Prostate gland (tissue), 2 donors: Measurements from ENCODE around the gene S100A5. TPM values are rescaled to one million over a fixed set of nuclear protein-coding genes. Genes with fewer than 3 reads are reported as not detected.

Source experiments
- DNase-seq: peaks from one replicate; pipeline ENCODE4 v3.0.0-alpha.2; 2019; ENCODE audit warnings: low spot score
- H3K27ac ChIP-seq, 2 donors: fragments of 200-600 bp; sonication (generic); 2 replicates each; pipeline ENCODE4 v1.5.1; 2017 to 2019
- H3K27me3 ChIP-seq: fragments of 200-600 bp; sonication (generic); replicated peaks from 2 replicates; pipeline ENCODE4 v1.5.1; 2019; ENCODE audit not compliant: insufficient read depth
- H3K36me3 ChIP-seq, 2 donors: fragments of 200-600 bp; sonication (generic); 1 replicate in 1 of 2; 2 replicates in 1 of 2; pipeline versions ENCODE4 v1.5.1 to v1.8.1; 2017 to 2019
- H3K4me1 ChIP-seq: fragments of 200-600 bp; sonication (generic); replicated peaks from 2 replicates; pipeline ENCODE4 v1.5.1; 2019
- H3K4me3 ChIP-seq, 2 donors: fragments of 200-600 bp; sonication (generic); 2 replicates each; pipeline ENCODE4 v1.5.1; 2017 to 2019
- H3K9me3 ChIP-seq: fragments of 200-600 bp; sonication (generic); 2 replicates; pipeline ENCODE4 v1.5.1; 2017
- POLR2A ChIP-seq: fragments of 450-650 bp; IDR thresholded peaks from one replicate; pipeline ENCODE4 v1.6.1; 2016; ENCODE audit warnings: antibody characterized with exemption, mild to moderate bottlenecking
- POLR2AphosphoS5 ChIP-seq: sonication (generic); formaldehyde crosslinking; IDR thresholded peaks from one replicate; pipeline ENCODE4 v1.6.1; 2017; ENCODE audit warnings: antibody characterized with exemption
- WGBS: methylation state at CpG from one replicate; pipeline ENCODE4 v1.1.5; 2018; 5-methylcytosine and 5-hydroxymethylcytosine counted together
- intact Hi-C: fragments of 100-400 bp; cut with DNase I; formaldehyde crosslinking; loops from one replicate; pipeline ENCODE4 v1.14.2; 2022
- total RNA-seq, 2 donors: library from RNA; depleted of rRNA; stranded (reverse); fragments of >200 nt; gene quantifications; one replicate each; pipeline ENCODE4 v1.1.0, GENCODE V29; 2016
- TF ChIP-seq, protein P1 (sequence below), 4 experiments: fragments of 200-600 bp in 2 of 4; fragments of 450-650 bp in 2 of 4; sonication (generic) in 2 of 4; IDR thresholded peaks; 1 replicate in 3 of 4; 2 replicates in 1 of 4; pipeline ENCODE4 v1.5.1; 2016 to 2019; ENCODE audit warnings: antibody characterized with exemption in 4 of 4, mild to moderate bottlenecking in 2 of 4, moderate library complexity in 2 of 4

The S100A5 gene
- total RNA-seq, 2 donors from 2014 or later: not detected

DNA sequence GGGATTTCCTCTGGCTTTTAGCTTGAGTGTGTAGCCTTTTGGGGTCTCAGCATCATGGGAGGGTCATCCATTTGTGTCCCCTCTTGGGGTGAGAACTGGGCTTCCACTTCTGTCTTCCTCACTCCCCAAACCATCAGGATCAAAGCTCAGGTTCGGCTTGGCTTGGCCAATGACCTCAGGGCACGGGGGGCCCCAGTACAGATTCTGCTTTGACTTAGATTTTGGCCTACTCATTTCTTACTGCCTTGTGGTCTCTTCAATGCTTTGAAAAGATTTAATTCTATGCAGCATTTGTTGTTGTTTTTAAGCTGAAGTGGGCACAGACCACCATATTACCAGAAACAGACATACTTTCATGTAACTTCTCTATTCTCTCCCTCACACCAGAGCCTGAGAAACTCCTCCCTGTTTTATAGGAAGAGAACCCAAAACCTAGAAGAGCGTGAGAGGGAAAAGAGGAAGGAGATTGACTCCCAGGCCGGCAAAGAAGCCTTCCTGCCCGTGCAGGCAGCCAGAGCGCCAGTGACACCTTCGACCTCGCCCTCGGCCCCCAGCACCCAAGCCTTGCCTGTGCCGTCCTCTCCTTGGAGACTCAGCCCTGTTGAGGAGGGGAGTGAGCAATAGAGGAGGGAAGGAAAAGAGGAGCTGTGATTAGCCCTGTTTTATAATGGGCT, 10.2 kb upstream of the S100A5 start:
- no peak for TF ChIP-seq POLR2AphosphoS5
- WGBS: 86% methylated on average over 10 of the region's 10 CpGs

DNA sequence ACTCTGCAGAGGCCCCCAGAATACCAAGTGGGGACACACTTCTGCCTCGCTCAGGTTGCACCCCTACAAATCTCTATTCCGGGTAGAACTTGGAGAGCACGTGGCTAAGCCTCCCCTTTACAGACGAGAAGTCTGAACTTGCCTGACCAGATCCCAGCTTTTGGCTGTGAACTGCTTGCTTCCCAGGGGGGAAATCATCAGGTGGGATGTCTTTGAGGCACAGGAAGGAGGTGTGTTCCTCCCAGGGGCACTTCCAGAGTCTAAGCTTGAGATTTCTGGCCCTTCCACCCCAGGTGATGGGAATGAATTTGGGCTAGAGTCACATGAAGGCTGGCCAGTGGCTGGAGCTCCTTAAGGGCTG, 9.6 kb upstream of the S100A5 start:
- DNase-seq: no peak
- Histone ChIP-seq H3K27me3 (no peaks in the 10 kb centered on the region), H3K4me3 (no peak overlapping the region), H3K4me1 (no peaks in the 10 kb centered on the region), H3K36me3 (no peaks in the 10 kb centered on the region), H3K27ac (no peak overlapping the region), H3K9me3 (no peaks in the 10 kb centered on the region)
- TF ChIP-seq, protein P1, sequence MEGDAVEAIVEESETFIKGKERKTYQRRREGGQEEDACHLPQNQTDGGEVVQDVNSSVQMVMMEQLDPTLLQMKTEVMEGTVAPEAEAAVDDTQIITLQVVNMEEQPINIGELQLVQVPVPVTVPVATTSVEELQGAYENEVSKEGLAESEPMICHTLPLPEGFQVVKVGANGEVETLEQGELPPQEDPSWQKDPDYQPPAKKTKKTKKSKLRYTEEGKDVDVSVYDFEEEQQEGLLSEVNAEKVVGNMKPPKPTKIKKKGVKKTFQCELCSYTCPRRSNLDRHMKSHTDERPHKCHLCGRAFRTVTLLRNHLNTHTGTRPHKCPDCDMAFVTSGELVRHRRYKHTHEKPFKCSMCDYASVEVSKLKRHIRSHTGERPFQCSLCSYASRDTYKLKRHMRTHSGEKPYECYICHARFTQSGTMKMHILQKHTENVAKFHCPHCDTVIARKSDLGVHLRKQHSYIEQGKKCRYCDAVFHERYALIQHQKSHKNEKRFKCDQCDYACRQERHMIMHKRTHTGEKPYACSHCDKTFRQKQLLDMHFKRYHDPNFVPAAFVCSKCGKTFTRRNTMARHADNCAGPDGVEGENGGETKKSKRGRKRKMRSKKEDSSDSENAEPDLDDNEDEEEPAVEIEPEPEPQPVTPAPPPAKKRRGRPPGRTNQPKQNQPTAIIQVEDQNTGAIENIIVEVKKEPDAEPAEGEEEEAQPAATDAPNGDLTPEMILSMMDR (IDR thresholded peaks at IDR 0.05): no peak
- TF ChIP-seq POLR2A (no peak), POLR2AphosphoS5 (no peak)
- WGBS: 55% methylated on average over 4 of the region's 4 CpGs
- intact Hi-C loops: no loop called here

More for the DNA sequence above, 10.2 kb upstream of the S100A5 start:
- Histone ChIP-seq H3K36me3 (no peaks in the 10 kb centered on the region), H3K4me1 (no peaks in the 10 kb centered on the region), H3K27me3 (no peaks in the 10 kb centered on the region), H3K4me3 (no peak overlapping the region), H3K9me3 (no peaks in the 10 kb centered on the region), H3K27ac (no peak overlapping the region)
- DNase-seq: no peak
- intact Hi-C loops: no loop called here

DNA sequence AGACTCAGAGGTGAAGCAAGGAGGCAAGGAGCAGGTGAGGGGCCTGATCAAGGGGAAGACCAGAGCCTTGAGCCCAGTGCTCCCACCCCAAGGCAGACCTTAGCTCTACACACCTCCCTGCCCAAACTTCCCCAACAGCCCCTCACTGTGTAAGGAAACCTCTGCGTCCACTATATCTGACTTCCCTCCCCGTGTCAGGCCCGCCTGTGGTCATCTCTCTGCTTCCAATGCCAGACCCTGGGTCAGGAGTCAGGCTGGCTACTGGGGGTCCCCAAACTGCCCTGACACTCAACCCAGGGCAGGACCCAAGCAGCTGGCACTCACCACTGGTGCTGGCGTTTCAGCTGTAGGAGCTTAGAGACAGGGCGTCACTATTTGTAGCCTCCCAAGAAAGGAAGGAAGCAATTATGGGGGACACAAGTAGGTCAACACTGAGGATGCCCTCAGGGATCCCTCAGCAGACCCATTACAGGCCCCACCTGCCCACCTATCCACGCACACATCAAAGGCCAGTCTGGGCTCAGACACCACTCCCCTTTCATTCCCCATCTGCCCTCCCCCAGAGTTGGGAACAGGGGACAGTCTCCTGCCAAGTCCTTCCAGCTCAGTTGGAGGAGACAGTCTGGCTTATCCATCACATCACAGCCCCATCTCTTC, 9.1 kb upstream of the S100A5 start:
- intact Hi-C loops: no loop called here
- Histone ChIP-seq H3K27ac (no peak overlapping the region), H3K27me3 (no peaks in the 10 kb centered on the region), H3K9me3 (no peaks in the 10 kb centered on the region), H3K4me3 (no peak overlapping the region), H3K4me1 (no peaks in the 10 kb centered on the region), H3K36me3 (no peaks in the 10 kb centered on the region)
- no peak for DNase-seq
- TF ChIP-seq, protein P1 (IDR thresholded peaks at IDR 0.05): no peak
- TF ChIP-seq POLR2A: no peak
- TF ChIP-seq POLR2AphosphoS5: no peak
- 80% methylated on average over 6 of the region's 6 CpGs for WGBS

DNA sequence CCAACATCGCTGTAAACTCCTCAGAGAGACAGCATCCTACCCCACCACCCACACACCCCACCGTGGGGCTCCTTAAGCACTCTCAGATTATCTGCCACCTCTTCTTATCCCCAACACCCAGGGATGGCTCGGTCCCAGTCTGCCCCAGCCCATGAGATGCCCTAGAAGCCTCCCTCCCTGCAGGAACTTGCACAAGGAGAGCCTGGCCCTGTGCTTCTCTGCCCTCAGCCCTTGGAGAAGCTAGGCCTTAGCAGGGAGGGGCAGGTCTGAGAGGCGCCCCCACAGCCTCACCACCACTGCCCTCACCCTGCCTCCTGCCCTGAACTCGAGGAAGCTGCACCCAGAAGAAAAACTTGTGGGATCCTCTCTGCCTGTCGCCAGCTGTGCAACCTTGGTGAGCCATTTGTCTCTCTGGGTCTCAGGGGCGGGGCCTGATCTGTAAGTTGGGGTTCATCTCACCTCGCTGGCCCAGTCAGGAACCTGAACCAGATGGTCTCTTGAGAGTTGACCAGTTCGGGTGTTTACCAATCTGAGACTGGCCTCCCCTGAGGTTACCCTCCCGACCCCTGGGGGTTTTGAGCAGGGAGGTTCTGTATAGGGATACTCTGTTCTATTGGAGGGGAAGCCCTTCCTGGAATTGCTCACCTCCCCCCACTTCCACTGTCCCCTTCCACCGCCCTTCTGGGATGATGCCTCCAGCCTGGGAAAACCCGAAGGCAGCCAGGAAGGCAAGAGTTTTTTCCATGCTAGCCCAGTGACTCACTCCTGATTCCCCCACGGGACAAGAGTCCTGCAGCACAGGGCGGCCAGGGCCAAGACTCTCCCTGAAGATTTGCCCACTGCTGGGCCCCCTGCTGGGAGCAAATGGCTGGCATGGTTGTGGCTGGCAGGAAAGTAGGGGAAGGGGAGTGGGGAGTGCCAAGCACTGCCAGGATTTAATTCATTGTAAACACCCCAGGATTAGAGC, 8.3 kb upstream of the S100A5 start, which contains the start of gene S100A3:
Gene S100A3, minus strand, starts transcription at position 537 of the 967 bp plus-strand sequence. CDS start 773 bp downstream, outside the sequence.
- H3K9me3 ChIP-seq: no peaks in the 10 kb centered on the region
- H3K4me3 ChIP-seq: no peak within 1 kb of the TSS
- no peaks in the 10 kb centered on the region for H3K4me1 ChIP-seq
- TF ChIP-seq POLR2A: no peak
- TF ChIP-seq, protein P1 (IDR thresholded peaks at IDR 0.05): peak in 1 of 4 experiments; percentile 18
- no peaks in the 10 kb centered on the region for H3K36me3 ChIP-seq
- no peak within 1 kb of the TSS for H3K27ac ChIP-seq
- no peaks in the 10 kb centered on the region for H3K27me3 ChIP-seq
- no peak for DNase-seq
- 67% methylated on average over 14 of the region's 14 CpGs for WGBS
- intact Hi-C loops: no loop called here
